Testis (tissue), 3 donors: Measurements from ENCODE around the gene AKR1C3. TPM values are rescaled to one million over a fixed set of nuclear protein-coding genes. Genes with fewer than 3 reads are reported as not detected.
"Not testable (repeated sequence)": the region's sequence is repeated elsewhere in the genome, so short reads cannot be mapped to it uniquely, and the experiment has no call there.

ENCODE experiments used
- DNase-seq: peaks from one replicate; pipeline ENCODE4 v3.0.0-alpha.2; 2019
- H3K27ac ChIP-seq, 2 donors: fragments of 200-600 bp; sonication (generic); one replicate each; pipeline ENCODE4 v1.5.1; 2019
- H3K27me3 ChIP-seq: fragments of 200-600 bp; sonication (generic); one replicate; pipeline ENCODE4 v1.5.1; 2019
- H3K36me3 ChIP-seq: fragments of 200-600 bp; sonication (generic); one replicate; pipeline ENCODE4 v1.5.1; 2017; ENCODE audit warnings: low read depth; ENCODE audit errors: missing control alignments
- H3K4me1 ChIP-seq: fragments of 200-600 bp; sonication (generic); one replicate; pipeline ENCODE4 v1.5.1; 2019
- H3K4me3 ChIP-seq, 2 donors: fragments of 200-600 bp; sonication (generic); one replicate each; pipeline ENCODE4 v1.5.1; 2017 to 2019
- H3K9me3 ChIP-seq: fragments of 200-600 bp; sonication (generic); one replicate; pipeline ENCODE4 v1.5.1; 2017
- CTCF ChIP-seq, 3 experiments: fragments of 450-650 bp in 2 of 3; fragments of 200-600 bp in 1 of 3; sonication (generic) in 1 of 3; IDR thresholded peaks; one replicate each; pipeline ENCODE4 v1.5.1; 2016 to 2019; ENCODE audit warnings: antibody characterized with exemption in 3 of 3, mild to moderate bottlenecking in 2 of 3, moderate library complexity in 1 of 3
- POLR2A ChIP-seq: fragments of 450-650 bp; IDR thresholded peaks from one replicate; pipeline ENCODE4 v1.6.1; 2017; ENCODE audit warnings: antibody characterized with exemption, mild to moderate bottlenecking, moderate library complexity
- WGBS, 2 donors: methylation state at CpG; one replicate each; pipeline ENCODE4 v1.1.5; 2018; 5-methylcytosine and 5-hydroxymethylcytosine counted together
- intact Hi-C: fragments of 100-400 bp; cut with DNase I; formaldehyde crosslinking; loops from one replicate; pipeline ENCODE4 v1.15.1; 2023; ENCODE audit warnings: low total_unique reads
- polyA plus RNA-seq: library from polyadenylated mRNA; stranded (reverse); fragments of 350-450 nt; fragmentation: Illumina TruSeq; extraction: RNeasy Lipid Tissue Mini Kit (QIAGEN cat#74804); gene quantifications from one replicate; pipeline ENCODE4 v1.2.3, GENCODE V29; 2014; ENCODE audit warnings: low read depth, low replicate concordance; ENCODE audit not compliant: insufficient read depth
- total RNA-seq, 2 donors: library from RNA; depleted of rRNA; stranded (reverse); fragments of >200 nt; gene quantifications; one replicate each; pipeline ENCODE4 v1.2.3, GENCODE V29; 2016

The AKR1C3 gene
- total and polyA plus RNA-seq, 3 donors from 2014 or later = 15.2 to 21.2 (median 15.6) TPM

- H3K27me3 ChIP-seq, intact Hi-C loops, DNase-seq, H3K36me3 ChIP-seq, H3K4me1 ChIP-seq, H3K4me3 ChIP-seq, H3K27ac ChIP-seq, H3K9me3 ChIP-seq: not testable (repeated sequence)
- WGBS, 2 donors = 79 to 93% methylated on average over 8 of the region's 8 CpGs
Observed at GRCh38 chr10:5059267-5059666, 34.9 kb upstream of the AKR1C3 start.

DNA sequence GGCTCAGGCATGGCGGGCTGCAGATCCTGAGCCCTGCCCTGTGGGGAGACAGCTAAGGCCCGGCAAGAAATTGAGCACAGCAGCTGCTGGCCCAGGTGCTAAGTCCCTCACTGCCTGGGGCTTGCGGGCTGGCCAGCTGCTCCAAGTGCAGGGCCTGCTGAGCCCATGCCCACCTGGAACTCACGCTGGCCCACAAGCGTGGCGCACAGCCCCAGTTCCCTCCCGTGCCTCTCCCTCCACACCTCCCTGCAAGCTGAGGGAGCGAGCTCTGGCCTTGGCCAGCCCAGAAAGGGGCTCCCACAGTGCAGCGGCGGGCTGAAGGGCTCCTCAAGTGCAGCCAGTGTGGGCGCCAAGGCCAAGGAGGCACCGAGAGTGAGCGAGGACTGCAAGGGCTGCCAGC lies 33.4 kb upstream of the AKR1C3 start:
- WGBS, 2 donors = 85 to 96% methylated on average over 7 to 12 of the region's 13 CpGs
- H3K4me3 ChIP-seq, DNase-seq, H3K27ac ChIP-seq, H3K27me3 ChIP-seq, H3K36me3 ChIP-seq, intact Hi-C loops, H3K9me3 ChIP-seq, H3K4me1 ChIP-seq: not testable (repeated sequence)

DNA sequence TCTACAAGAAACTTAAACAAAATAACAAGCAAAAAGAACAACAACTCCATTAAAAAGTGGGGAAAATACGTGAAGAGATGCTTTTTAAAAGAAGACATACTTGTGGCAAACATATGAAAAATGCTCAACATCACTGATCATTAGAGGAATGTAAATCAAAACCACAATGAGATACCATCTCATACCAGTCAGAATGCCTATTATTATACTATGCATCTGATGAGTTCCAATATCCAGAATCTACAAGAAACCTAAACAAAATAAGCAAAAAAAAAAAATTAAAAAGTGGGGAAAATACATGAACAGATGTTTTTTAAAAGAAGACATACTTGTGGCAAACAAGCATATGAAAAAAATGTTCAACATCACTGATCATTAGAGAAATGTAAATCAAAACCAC lies 29.6 kb upstream of the AKR1C3 start:
- H3K27me3 ChIP-seq = no peaks in the 10 kb centered on the region
- WGBS, 2 donors = 88% methylated on average over 1 of the region's 1 CpG
- no peaks in the 10 kb centered on the region for H3K36me3 ChIP-seq
- intact Hi-C loops = no loop called here
- DNase-seq = no peak
- no peak overlapping the region for H3K4me3 ChIP-seq
- no peaks in the 10 kb centered on the region for H3K9me3 ChIP-seq
- no peak overlapping the region for H3K27ac ChIP-seq
- H3K4me1 ChIP-seq = no peaks in the 10 kb centered on the region
- no peak for TF ChIP-seq CTCF (IDR thresholded peaks at IDR 0.05)
- no peak for TF ChIP-seq POLR2A

GRCh38 chr10:5068274-5068984 lies 25.8 kb upstream of the AKR1C3 start:
- TF ChIP-seq POLR2A (no peak), CTCF (IDR thresholded peaks at IDR 0.05) (no peak)
- intact Hi-C loops = no loop called here
- peaks cover 28% of the 10 kb centered on the region for H3K4me1 ChIP-seq
- H3K9me3 ChIP-seq = no peaks in the 10 kb centered on the region
- 95 to 100% methylated on average over 1 of the region's 1 CpG for WGBS, 2 donors
- H3K36me3 ChIP-seq = no peaks in the 10 kb centered on the region
- no peaks in the 10 kb centered on the region for H3K27me3 ChIP-seq
- H3K27ac ChIP-seq = no peak overlapping the region
- no peak for DNase-seq
- no peak overlapping the region for H3K4me3 ChIP-seq

- intact Hi-C loops = no loop called here
- H3K4me1 ChIP-seq = peaks cover 28% of the 10 kb centered on the region
- H3K9me3 ChIP-seq = no peaks in the 10 kb centered on the region
- no peak overlapping the region for H3K4me3 ChIP-seq
- TF ChIP-seq POLR2A (no peak), CTCF (IDR thresholded peaks at IDR 0.05) (no peak)
- no peaks in the 10 kb centered on the region for H3K27me3 ChIP-seq
- no peaks in the 10 kb centered on the region for H3K36me3 ChIP-seq
- DNase-seq = no peak
- H3K27ac ChIP-seq = peak overlapping the region; percentile 90 to 93
Observed at GRCh38 chr10:5070648-5071410, 23.4 kb upstream of the AKR1C3 start.
